Psoas muscle (tissue), 8 donors: ENCODE results near the gene THRB. TPM values are rescaled to one million over a fixed set of nuclear protein-coding genes. Genes with fewer than 3 reads are reported as not detected.

Source experiments
- ATAC-seq, 4 donors: fragments of 200-7000 bp; cut with Tn5 transposase; one replicate each; pipeline ENCODE4 v1.9.1; 2020; ENCODE audit warnings: moderate library complexity in 3 of 4, mild to moderate bottlenecking in 2 of 4
- DNase-seq, 2 donors: peaks; one replicate each; pipeline ENCODE4 v3.0.0-alpha.2; 2020
- H3K27ac ChIP-seq: fragments of 200-600 bp; one replicate; pipeline ENCODE4 v1.8.0; 2022
- H3K27me3 ChIP-seq, 3 donors: fragments of 200-600 bp in 1 of 3; one replicate each; pipeline versions ENCODE4 v1.6.1 to v1.8.0; 2013 to 2022; ENCODE audit warnings: low read length in 2 of 3, mild to moderate bottlenecking in 2 of 3, moderate library complexity in 1 of 3; ENCODE audit not compliant: insufficient read depth in 3 of 3
- H3K36me3 ChIP-seq, 2 donors: fragments of 200-600 bp in 1 of 2; one replicate each; pipeline versions ENCODE4 v1.6.1 to v1.8.0; 2013 to 2022; ENCODE audit warnings: low read depth in 1 of 2, mild to moderate bottlenecking in 1 of 2, moderate library complexity in 1 of 2; ENCODE audit not compliant: insufficient read depth in 1 of 2
- H3K4me1 ChIP-seq: fragments of 200-600 bp; one replicate; pipeline ENCODE4 v1.8.0; 2022
- H3K4me3 ChIP-seq: fragments of 200-600 bp; one replicate; pipeline ENCODE4 v1.8.0; 2022; ENCODE audit warnings: mild to moderate bottlenecking
- H3K9me3 ChIP-seq: fragments of 200-600 bp; one replicate; pipeline ENCODE4 v1.8.0; 2022
- CTCF ChIP-seq: fragments of 200-600 bp; IDR thresholded peaks from one replicate; pipeline ENCODE4 v1.8.0; 2022; ENCODE audit warnings: antibody characterized with exemption
- WGBS, 3 donors: extraction: QIAGEN DNeasy Blood & Tissue Kit; methylation state at CpG; one replicate each; pipeline versions ENCODE4 v1.1.6 to v1.1.7; 2013; 5-methylcytosine and 5-hydroxymethylcytosine counted together
- intact Hi-C, 2 donors: fragments of 100-400 bp; cut with DNase I; formaldehyde crosslinking; loops; one replicate each; pipeline versions ENCODE4 v1.11.0 to v1.14.2; 2022
- polyA plus RNA-seq, 3 donors: library from polyadenylated mRNA; stranded (reverse); fragments of 200-250 nt; gene quantifications; one replicate each; pipeline ENCODE4 v1.2.3, GENCODE V29; 2013
- total RNA-seq, 4 donors: library from RNA; stranded (reverse); fragmentation: NEBNext Ultra II Directional in 2 of 4; extraction: Animal tissue kit (Norgen Biotek cat#: 25700) in 2 of 4; gene quantifications; one replicate each; pipeline versions ENCODE4 v1.2.1 to v1.2.4, GENCODE V29; 2021 to 2023
- donor health status: healthy with polysubstance abuse.
- donor health status: DM: no; HTN: no; CAD: no; lungs with moderate emphysema.
- donor health status: Bipolar disorder and iron deficiency.
- donor health status: healthy.
- donor health status: DM: yes; HTN: yes; CAD: no.
- donor health status: DM: no; HTN: no; CAD: no.
- donor health status: DM: no; HTN: no; CAD: no.
- donor health status: DM: yes; HTN: yes; CAD: no.

THRB gene
- total and polyA plus RNA-seq, 7 donors, result 11.5 to 38.6 (median 31.4) TPM

DNA sequence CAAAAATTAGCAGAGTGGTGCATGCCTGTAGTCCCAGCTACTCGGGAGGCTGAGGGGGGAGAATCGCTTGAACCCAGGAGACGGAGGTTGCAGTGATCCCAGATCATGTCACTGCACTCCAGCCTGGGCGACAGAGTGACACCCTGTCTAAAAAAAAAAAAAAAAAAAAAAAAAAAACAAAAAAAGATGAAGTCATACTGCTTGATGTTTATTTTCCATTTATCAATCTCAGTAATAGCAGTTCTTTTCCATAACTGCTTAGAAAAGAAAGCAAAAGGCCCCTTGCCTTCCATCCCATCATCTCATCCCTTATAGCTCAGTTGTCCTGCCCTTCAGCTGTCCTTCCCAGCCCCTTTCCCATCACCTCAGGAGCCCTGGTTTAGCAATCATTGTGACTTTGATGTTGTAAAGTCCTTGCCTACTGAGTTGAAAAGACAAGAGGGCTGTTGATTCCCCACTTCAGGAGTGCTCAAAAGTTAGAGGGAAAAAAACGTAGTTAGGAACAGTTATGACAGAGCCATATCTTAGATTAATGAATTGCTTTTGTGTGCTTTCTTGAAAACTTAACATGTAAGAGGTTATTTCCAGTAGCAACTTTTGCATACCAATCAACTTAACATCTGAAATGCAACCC is 18.0 kb upstream of the THRB start:
- DNase-seq (no peak), ATAC-seq (no peak)
- Histone ChIP-seq H3K27me3 (no peaks in the 10 kb centered on the region), H3K36me3 (no peaks in the 10 kb centered on the region), H3K4me3 (no peak overlapping the region), H3K9me3 (no peaks in the 10 kb centered on the region), H3K4me1 (peaks cover 12% of the 10 kb centered on the region), H3K27ac (no peak overlapping the region)
- no peak for TF ChIP-seq CTCF
- intact Hi-C loops, result no loop called here
- WGBS, 3 donors, result 89 to 94% (median 93%) methylated on average over 5 of the region's 5 CpGs

DNA sequence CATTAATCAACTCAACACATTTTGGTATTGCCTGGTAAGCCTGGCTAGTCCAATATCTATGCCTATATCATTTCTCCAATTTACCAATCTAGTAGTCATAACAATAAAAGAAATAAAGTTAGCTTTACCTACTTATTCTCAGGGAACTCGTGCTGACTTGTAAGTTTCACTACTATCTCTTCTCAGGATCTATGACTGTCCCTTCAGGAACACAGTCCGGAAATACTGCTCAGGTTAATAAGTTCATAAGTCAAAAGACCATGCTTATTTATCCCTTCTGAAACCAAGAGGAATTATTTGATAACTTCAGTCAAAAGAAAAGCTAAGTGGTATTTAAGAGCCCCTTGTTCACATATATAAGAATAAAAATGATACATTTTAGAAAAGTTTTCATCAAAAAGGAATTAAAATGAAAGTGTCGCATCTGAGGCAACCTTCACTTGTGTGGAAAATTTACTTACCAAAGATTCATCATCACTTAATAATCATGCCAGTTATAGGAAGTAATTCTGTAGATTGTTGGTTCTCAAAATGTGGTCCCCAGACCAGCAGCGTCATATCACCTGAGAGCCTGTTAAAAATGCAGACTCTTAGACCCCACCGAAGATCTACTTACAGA is 15.5 kb upstream of the THRB start:
- Histone ChIP-seq H3K27ac (no peak overlapping the region), H3K27me3 (no peaks in the 10 kb centered on the region), H3K36me3 (no peaks in the 10 kb centered on the region), H3K4me3 (no peak overlapping the region), H3K4me1 (peaks cover 16% of the 10 kb centered on the region), H3K9me3 (no peaks in the 10 kb centered on the region)
- 91 to 92% (median 91%) methylated on average over 5 of the region's 5 CpGs for WGBS, 3 donors
- no peak for TF ChIP-seq CTCF
- intact Hi-C loops, result no loop called here
- no peak for DNase-seq
- ATAC-seq, result no peak

DNA sequence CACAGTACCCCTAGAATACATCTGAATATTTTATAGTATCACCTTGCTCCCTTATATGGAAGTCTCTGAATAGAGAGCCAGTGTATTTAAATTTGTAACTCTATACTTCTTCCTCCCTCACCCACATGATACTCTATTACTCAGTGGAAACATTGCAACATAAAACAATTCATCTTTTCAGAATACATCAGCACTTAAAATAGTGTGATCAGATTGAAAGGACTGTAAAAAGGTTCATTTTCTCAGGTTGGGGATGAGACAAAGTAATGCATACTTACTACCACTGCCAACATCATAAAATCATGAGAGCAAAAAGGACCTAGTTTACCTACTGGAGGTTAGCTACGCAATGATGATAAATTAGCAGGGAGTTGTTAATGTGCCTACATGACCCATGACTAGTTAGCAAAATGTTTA is 13.8 kb upstream of the THRB start:
- H3K4me1 ChIP-seq, result peaks cover 16% of the 10 kb centered on the region
- 63 to 91% (median 86%) methylated on average over 1 of the region's 1 CpG for WGBS, 3 donors
- no peaks in the 10 kb centered on the region for H3K36me3 ChIP-seq
- no peaks in the 10 kb centered on the region for H3K27me3 ChIP-seq
- no peak overlapping the region for H3K27ac ChIP-seq
- DNase-seq (no peak), ATAC-seq (peak; percentile 91 to 97 (median 94))
- no peak overlapping the region for H3K4me3 ChIP-seq
- TF ChIP-seq CTCF, result no peak
- no peaks in the 10 kb centered on the region for H3K9me3 ChIP-seq
- intact Hi-C loops, result no loop called here

- peaks cover 16% of the 10 kb centered on the region for H3K4me1 ChIP-seq
- TF ChIP-seq CTCF, result no peak
- H3K4me3 ChIP-seq, result no peak overlapping the region
- no peaks in the 10 kb centered on the region for H3K27me3 ChIP-seq
- DNase-seq (no peak), ATAC-seq (peak in 2 of 4 donors; percentile 16 to 20)
- no peaks in the 10 kb centered on the region for H3K36me3 ChIP-seq
- 81 to 88% (median 87%) methylated on average over 2 of the region's 2 CpGs for WGBS, 3 donors
- H3K9me3 ChIP-seq, result no peaks in the 10 kb centered on the region
- intact Hi-C loops, result no loop called here
- no peak overlapping the region for H3K27ac ChIP-seq
These were observed 13.2 kb upstream of the THRB start for GRCh38 chr3:24507776-24508422.
